Hematopoietic multipotent progenitor cell treated with erythropoietin and hydrocortisone succinate and interleukin-3 and kit ligand, for 4 days (in vitro differentiated cells): ENCODE data around the gene TRIM50.
"Not testable (repeated sequence)": the region's sequence is repeated elsewhere in the genome, so short reads cannot be mapped to it uniquely, and the experiment has no call there.

Source experiments
- DNase-seq: peaks from one replicate; pipeline ENCODE4 v3.0.0-alpha.2; 2015

TRIM50 gene

GRCh38 chr7:73312831-73313520 is 14.9 kb downstream of the TRIM50 start:
- DNase-seq = no peak

GRCh38 chr7:73311421-73311820 is 16.5 kb downstream of the TRIM50 start:
- not testable (repeated sequence) for DNase-seq

GRCh38 chr7:73308665-73309214 is 19.1 kb downstream of the TRIM50 start, which contains the start of gene NSUN5:
TSS of gene NSUN5 (minus strand) at chr7:73308826. CDS start at chr7:73308790, 36 bp downstream.
- peak; percentile 97 for DNase-seq

GRCh38 chr7:73308074-73308664 is 19.7 kb downstream of the TRIM50 start:
- DNase-seq = no peak

- no peak for DNase-seq
Observed at GRCh38 chr7:73307436-73307835, 20.4 kb downstream of the TRIM50 start.

- peak; percentile 68 for DNase-seq
Observed at GRCh38 chr7:73304612-73305387, 23.1 kb downstream of the TRIM50 start.

- no peak for DNase-seq
Observed at GRCh38 chr7:73304071-73304470, 23.8 kb downstream of the TRIM50 start.

GRCh38 chr7:73303546-73303945 is 24.3 kb downstream of the TRIM50 start:
- DNase-seq = no peak

- DNase-seq = not testable (repeated sequence)
Observed at GRCh38 chr7:73302846-73303245, 25.0 kb downstream of the TRIM50 start.

- not testable (repeated sequence) for DNase-seq
Observed at GRCh38 chr7:73301108-73301507, 26.8 kb downstream of the TRIM50 start.

- not testable (repeated sequence) for DNase-seq
Observed at GRCh38 chr7:73299812-73300211, 28.1 kb downstream of the TRIM50 start.

GRCh38 chr7:73297706-73298105 is 30.2 kb downstream of the TRIM50 start:
- not testable (repeated sequence) for DNase-seq

- not testable (repeated sequence) for DNase-seq
Observed at GRCh38 chr7:73297235-73297634, 30.6 kb downstream of the TRIM50 start.

GRCh38 chr7:73277210-73277609 is 50.7 kb downstream of the TRIM50 start:
- DNase-seq = not testable (repeated sequence)

- not testable (repeated sequence) for DNase-seq
Observed at GRCh38 chr7:73267813-73268212, 60.1 kb downstream of the TRIM50 start.

GRCh38 chr7:73266719-73267368 is 61.0 kb downstream of the TRIM50 start:
- not testable (repeated sequence) for DNase-seq
